Femur (tissue), 1 donor: ENCODE results near the gene MAP1LC3B2.

Source experiments
- DNase-seq: peaks from one replicate; pipeline ENCODE4 v3.0.0-alpha.2; 2017

Gene MAP1LC3B2

GRCh38 chr12:116616536-116617248 is 57.5 kb downstream of the MAP1LC3B2 start:
- no peak for DNase-seq

- DNase-seq: no peak
Measured at GRCh38 chr12:116619246-116619645, 60.1 kb downstream of the MAP1LC3B2 start.

GRCh38 chr12:116620124-116620491 is 60.9 kb downstream of the MAP1LC3B2 start:
- no peak for DNase-seq

- DNase-seq: no peak
Measured at GRCh38 chr12:116620492-116621191, 61.5 kb downstream of the MAP1LC3B2 start.

GRCh38 chr12:116621194-116621593 is 62.0 kb downstream of the MAP1LC3B2 start:
- no peak for DNase-seq

GRCh38 chr12:116624516-116624915 is 65.3 kb downstream of the MAP1LC3B2 start:
- DNase-seq: no peak

GRCh38 chr12:116626153-116626552 is 67.0 kb downstream of the MAP1LC3B2 start:
- DNase-seq: no peak
